K562 (cell line): ENCODE results near the gene ADGRL3. TPM values are rescaled to one million over a fixed set of nuclear protein-coding genes. Genes with fewer than 3 reads are reported as not detected.

Experiments
- ATAC-seq: fragments of 200-7000 bp; cut with Tn5 transposase; 3 replicates; pipeline ENCODE4 v1.9.1; 2020; ENCODE audit warnings: moderate library complexity
- BruUV-seq: library from RNA; stranded (reverse); fragments of 400-500 nt; replicated peaks from 2 replicates; lab custom pipeline; 2021; lab: Mats Ljungman, UMichigan
- CTCF ChIA-PET: fragments of 300-600 bp; formaldehyde crosslinking; extraction: SDS; loops from one replicate; lab custom pipeline; 2021; ENCODE audit warnings: low intra/inter-chr PET ratio; lab: Yijun Ruan, JAX
- POLR2A ChIA-PET: fragments of 300-600, 350-650 bp; sonication (Branson Sonifier 250); formaldehyde crosslinking; extraction: SDS; loops from one replicate; lab custom pipeline; 2021; ENCODE audit warnings: antibody characterized with exemption, inconsistent platforms; lab: Yijun Ruan, JAX
- DNase-seq, 4 experiments: peaks; one replicate each; pipeline versions ENCODE4 v3.0.0 to v3.0.0-alpha.2; 2011 to 2018; ENCODE audit warnings: low spot score in 3 of 4, mixed read lengths in 3 of 4; ENCODE audit errors: extremely low read depth in 1 of 4
- FAIRE-seq: peaks from 2 replicates; lab custom pipeline; 2011; peaks lifted over from hg19 to GRCh38; lab: Jason Lieb, UNC
- H2AFZ ChIP-seq: 2 replicates; pipeline ENCODE4 v1.6.0; 2011; ENCODE audit warnings: low read depth, low read length, control low read depth, inconsistent platforms
- H3K27ac ChIP-seq: fragments of 200-600 bp; 3 replicates; pipeline ENCODE4 v1.8.0; 2011; ENCODE audit warnings: low read depth, mild to moderate bottlenecking, control low read depth, inconsistent platforms, low read length, moderate library complexity, mixed read lengths; ENCODE audit errors: extremely low read depth
- H3K27me3 ChIP-seq, 2 experiments: fragments of 300-600 bp in 1 of 2; 2 replicates in 1 of 2; 3 replicates in 1 of 2; pipeline versions ENCODE4 v1.6.0 to v1.8.0; 2011; ENCODE audit warnings: inconsistent platforms in 2 of 2, low read length in 2 of 2, mild to moderate bottlenecking in 1 of 2, mixed read lengths in 1 of 2, moderate library complexity in 1 of 2; ENCODE audit not compliant: control insufficient read depth in 2 of 2, insufficient read depth in 2 of 2
- H3K36me3 ChIP-seq: fragments of 300-600 bp; 3 replicates; pipeline ENCODE4 v1.8.0; 2011; ENCODE audit warnings: mild to moderate bottlenecking, low read length, inconsistent platforms; ENCODE audit not compliant: control insufficient read depth, insufficient read depth
- H3K4me1 ChIP-seq, 2 experiments: fragments of 200-600 bp in 1 of 2; replicated peaks in 1 of 2; 2 replicates in 1 of 2; 3 replicates in 1 of 2; pipeline versions ENCODE4 v1.5.1 to v1.8.0; 2011; ENCODE audit warnings: inconsistent platforms in 2 of 2, low read length in 2 of 2, mild to moderate bottlenecking in 1 of 2, mixed read lengths in 1 of 2, moderate library complexity in 1 of 2; ENCODE audit not compliant: control insufficient read depth in 2 of 2, insufficient read depth in 2 of 2
- H3K4me2 ChIP-seq: 2 replicates; pipeline ENCODE4 v1.6.1; 2011; ENCODE audit warnings: low read length, control low read depth, inconsistent platforms, mixed read lengths; ENCODE audit not compliant: insufficient read depth
- H3K4me3 ChIP-seq: fragments of 200-600 bp; sonication (generic), shearing (Covaris generic); 2 replicates; pipeline ENCODE4 v1.5.1; 2016; ENCODE audit warnings: control low read depth, inconsistent platforms
- H3K79me2 ChIP-seq: fragments of 200-600 bp; 3 replicates; pipeline ENCODE4 v1.8.0; 2011; ENCODE audit warnings: low read length, inconsistent platforms; ENCODE audit not compliant: control insufficient read depth, insufficient read depth
- H3K9ac ChIP-seq, 2 experiments: 2 replicates each; pipeline versions ENCODE4 v1.6.0 to v1.6.1; 2011; ENCODE audit warnings: low read depth in 2 of 2, low read length in 2 of 2, control low read depth in 1 of 2, inconsistent platforms in 1 of 2, mild to moderate bottlenecking in 1 of 2, mixed read lengths in 1 of 2; ENCODE audit not compliant: insufficient read depth in 1 of 2
- H3K9me1 ChIP-seq: one replicate; pipeline ENCODE4 v1.6.0; 2011; ENCODE audit warnings: inconsistent platforms, mild to moderate bottlenecking, low read length, moderate library complexity; ENCODE audit not compliant: control insufficient read depth, insufficient read depth
- H3K9me3 ChIP-seq: replicated peaks from 2 replicates; pipeline ENCODE4 v1.5.1; 2011; ENCODE audit warnings: low read depth, low read length, inconsistent platforms; ENCODE audit not compliant: control insufficient read depth, insufficient read depth
- H4K20me1 ChIP-seq: replicated peaks from 2 replicates; pipeline ENCODE4 v1.6.1; 2011; ENCODE audit warnings: low read length, inconsistent platforms, mixed read lengths; ENCODE audit not compliant: control insufficient read depth, insufficient read depth
- ADNP ChIP-seq: fragments of 200-800 bp; sonication (Bioruptor generic); IDR thresholded peaks from 2 replicates; pipeline ENCODE4 v1.6.1; 2016; ENCODE audit warnings: missing genetic modification characterization, missing compliant biosample characterization
- CCAR2 ChIP-seq: fragments of 200-400 bp; formaldehyde crosslinking; IDR thresholded peaks from 2 replicates; pipeline ENCODE4 v1.6.1; 2017; ENCODE audit warnings: mild to moderate bottlenecking, low read depth, low read length
- ETS1 ChIP-seq: conservative IDR thresholded peaks from 2 replicates; pipeline ENCODE4 v1.6.1; 2011; ENCODE audit warnings: low read depth, mild to moderate bottlenecking, low read length; ENCODE audit not compliant: control insufficient read depth
- EWSR1 ChIP-seq: fragments of 450-650 bp; IDR thresholded peaks from 2 replicates; pipeline ENCODE4 v1.6.1; 2018; ENCODE audit warnings: borderline replicate concordance, mild to moderate bottlenecking, low read depth, moderate library complexity; ENCODE audit not compliant: partially characterized antibody
- FOXJ2 ChIP-seq: fragments of 200-800 bp; sonication (Bioruptor generic); IDR thresholded peaks from 2 replicates; pipeline ENCODE4 v1.6.1; 2016; ENCODE audit warnings: missing genetic modification characterization, missing compliant biosample characterization
- FOXP4 ChIP-seq: sonication (generic); formaldehyde crosslinking; IDR thresholded peaks from 2 replicates; pipeline ENCODE4 v1.8.0; 2022; ENCODE audit warnings: mild to moderate bottlenecking, missing genetic modification reagents, borderline replicate concordance
- NFE2 ChIP-seq: IDR thresholded peaks from 2 replicates; pipeline ENCODE4 v1.6.1; 2014; ENCODE audit warnings: antibody characterized with exemption, low read depth
- NFRKB ChIP-seq: fragments of 450-650 bp; IDR thresholded peaks from 2 replicates; pipeline ENCODE4 v1.6.1; 2016; ENCODE audit warnings: low read depth
- NFXL1 ChIP-seq: fragments of 450-650 bp; formaldehyde crosslinking; IDR thresholded peaks from 2 replicates; pipeline ENCODE4 v1.4.0; 2021; ENCODE audit warnings: mild to moderate bottlenecking
- NR2C1 ChIP-seq, 2 experiments: fragments of 450-650 bp; IDR thresholded peaks; 2 replicates each; pipeline ENCODE4 v1.6.1; 2017; ENCODE audit warnings: mild to moderate bottlenecking in 2 of 2, antibody characterized with exemption in 1 of 2, inconsistent platforms in 1 of 2, missing compliant biosample characterization in 1 of 2, missing genetic modification characterization in 1 of 2
- PRMT5 ChIP-seq: sonication (generic); formaldehyde crosslinking; IDR thresholded peaks from 2 replicates; pipeline ENCODE4 v1.5.0; 2020; ENCODE audit warnings: missing genetic modification reagents
- RERE ChIP-seq: sonication (generic); formaldehyde crosslinking; IDR thresholded peaks from 2 replicates; pipeline ENCODE4 v1.8.0; 2023; ENCODE audit warnings: missing genetic modification reagents, mild to moderate bottlenecking, borderline replicate concordance
- in situ Hi-C: fragments of 300-500 bp; cut with MboI; formaldehyde crosslinking; loops from 4 replicates; pipeline ENCODE4 v1.15.0; 2018; ENCODE audit warnings: inconsistent platforms, mixed read lengths
- intact Hi-C: fragments of 100-400 bp; cut with micrococcal nuclease; formaldehyde crosslinking; loops from 2 replicates; pipeline ENCODE4 v1.14.2; 2022
- polyA plus RNA-seq, 8 experiments: library from polyadenylated mRNA; depleted of rRNA in 4 of 8; stranded (reverse) in 5 of 8; unstranded in 3 of 8; fragments of >200 nt; fragmentation: Nextera tagmentation in 2 of 8; fragmentation: Illumina TruSeq in 1 of 8; extraction: Ambion mirVana in 2 of 8; extraction: Trizol in 1 of 8; gene quantifications; 2 replicates each; pipeline versions ENCODE4 v1.2.1 to v1.2.3, GENCODE V29; 2011 to 2014; ENCODE audit warnings: inconsistent platforms in 1 of 8, missing spikeins in 1 of 8
- total RNA-seq, 7 experiments: library from RNA; depleted of rRNA in 6 of 7; stranded (reverse); fragments of >200 nt in 6 of 7; fragmentation: Illumina TruSeq in 2 of 7; extraction: Trizol in 2 of 7; gene quantifications; 2 replicates each; pipeline versions ENCODE4 v1.2.1 to v1.2.3, GENCODE V29; 2011 to 2021; ENCODE audit warnings: low replicate concordance in 1 of 7

Gene ADGRL3
- total and polyA plus RNA-seq, 9 of the 15 experiments (the other 6 are each of a cell fraction or from before 2014, with no cell fraction given), result 0.03 to 0.14 (median 0.04) TPM; not detected in 2

DNA sequence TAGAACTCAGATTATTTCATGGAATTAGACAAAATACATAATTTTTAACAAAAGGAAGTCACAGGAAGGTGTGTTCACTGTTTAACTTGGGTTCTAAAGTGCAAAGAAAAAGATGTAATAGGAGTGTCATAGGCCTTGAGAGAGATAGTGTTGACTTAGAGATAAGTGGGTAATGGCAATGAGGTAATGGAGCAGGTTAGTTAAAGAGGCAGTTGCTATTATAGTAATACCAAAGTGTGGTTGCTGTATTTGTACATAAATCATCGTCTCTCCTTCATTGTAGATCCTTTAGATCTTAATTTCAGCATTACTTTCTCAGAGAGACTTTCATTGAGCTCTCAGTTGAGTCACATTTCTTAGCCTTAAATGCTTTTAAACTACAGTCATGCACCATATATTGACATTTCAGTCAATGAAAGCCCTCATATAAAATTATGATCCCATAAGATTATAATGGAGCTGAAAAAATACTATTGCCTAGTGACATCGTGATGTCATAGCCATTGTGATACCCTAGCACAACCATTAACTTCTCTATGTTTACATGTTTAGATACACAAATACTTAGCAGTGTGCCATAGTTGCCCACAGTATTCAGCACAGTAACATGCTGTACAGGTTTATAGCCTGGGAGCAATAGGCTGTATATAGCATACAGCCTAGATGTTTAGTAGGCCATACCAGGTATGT is 245.4 kb downstream of the ADGRL3 start (continued):
- TF ChIP-seq FOXP4 (CRISPR knock-in tag), result no peak
- TF ChIP-seq CCAR2, result no peak
- TF ChIP-seq NR2C1 (IDR thresholded peaks at IDR 0.05), result no peak
- no peak for TF ChIP-seq NR2C1 (tag; IDR thresholded peaks at IDR 0.05)
- TF ChIP-seq NFXL1, result no peak
- TF ChIP-seq ADNP (tag), result no peak

GRCh38 chr4:61446941-61447340 is 246.8 kb downstream of the ADGRL3 start:
- H3K9me1 ChIP-seq, result no peaks in the 10 kb centered on the region
- ATAC-seq, result no peak
- intact Hi-C loops (no loop called here), in situ Hi-C loops (no loop called here)
- no peak overlapping the region for H3K27ac ChIP-seq
- no peaks in the 10 kb centered on the region for H3K4me1 ChIP-seq
- POLR2A ChIA-PET, result no interaction called here
- no peak overlapping the region for H3K4me3 ChIP-seq
- no peaks in the 10 kb centered on the region for H3K27me3 ChIP-seq
- no peak for DNase-seq
- H3K9ac ChIP-seq, result no peak overlapping the region
- no TSS peak for BruUV-seq
- no peaks in the 10 kb centered on the region for H3K36me3 ChIP-seq
- no peak overlapping the region for H3K4me2 ChIP-seq
- CTCF ChIA-PET, result no interaction called here
- FAIRE-seq, result no peak
- no peaks in the 10 kb centered on the region for H4K20me1 ChIP-seq
- H3K79me2 ChIP-seq, result no peaks in the 10 kb centered on the region
- H3K9me3 ChIP-seq, result no peaks in the 10 kb centered on the region
- H2AFZ ChIP-seq, result no peak overlapping the region
- TF ChIP-seq ETS1 (no peak), NFRKB (no peak), EWSR1 (no peak), PRMT5 (CRISPR knock-in tag) (no peak), NFE2 (no peak), RERE (CRISPR knock-in tag) (no peak), FOXJ2 (tag) (no peak)
